Superior temporal gyrus (tissue), 1 donor: ENCODE measurements around the gene SETDB1.
A peak's percentile ranks its signal among the peaks of the same experiment; 100 is the strongest.

Source experiments
- DNase-seq: peaks from one replicate; pipeline ENCODE4 v3.0.0-alpha.2; 2016; ENCODE audit errors: extremely low spot score

Gene SETDB1

DNA sequence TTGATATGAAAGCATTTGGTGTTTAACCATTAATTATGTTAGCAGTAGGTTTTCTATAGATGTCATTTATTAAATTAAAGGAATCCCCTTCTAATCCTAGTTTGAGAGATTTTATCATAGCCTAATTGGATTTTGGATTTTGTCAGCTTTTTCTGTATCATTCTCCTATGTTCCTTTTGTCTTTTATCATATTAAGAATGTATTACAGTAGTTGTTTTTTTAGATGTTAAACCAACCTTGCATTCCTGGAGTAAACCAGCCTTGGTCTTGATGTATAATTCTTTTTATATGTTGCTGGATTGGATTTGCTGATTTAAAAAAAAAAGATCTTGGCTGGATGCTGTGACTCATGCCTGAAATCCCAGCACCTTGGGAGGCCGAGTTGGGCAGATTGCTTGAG lies 5.6 kb downstream of the SETDB1 start:
- DNase-seq, result no peak

DNA sequence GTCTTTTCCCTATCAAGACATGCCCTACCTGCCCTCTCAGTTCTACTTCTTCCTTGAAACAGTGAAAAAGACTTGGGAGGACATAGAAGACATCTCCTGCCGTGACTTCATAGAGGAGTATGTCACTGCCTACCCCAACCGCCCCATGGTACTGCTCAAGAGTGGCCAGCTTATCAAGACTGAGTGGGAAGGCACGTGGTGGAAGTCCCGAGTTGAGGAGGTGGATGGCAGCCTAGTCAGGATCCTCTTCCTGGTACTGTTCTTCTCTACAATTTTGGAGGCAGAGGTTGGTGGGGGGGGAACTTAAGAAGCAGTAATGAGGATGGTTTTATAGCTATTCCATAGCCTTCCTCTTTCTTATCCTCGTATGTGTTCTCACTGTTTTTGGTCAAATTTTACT lies 18.7 kb downstream of the SETDB1 start:
- DNase-seq, result no peak

DNA sequence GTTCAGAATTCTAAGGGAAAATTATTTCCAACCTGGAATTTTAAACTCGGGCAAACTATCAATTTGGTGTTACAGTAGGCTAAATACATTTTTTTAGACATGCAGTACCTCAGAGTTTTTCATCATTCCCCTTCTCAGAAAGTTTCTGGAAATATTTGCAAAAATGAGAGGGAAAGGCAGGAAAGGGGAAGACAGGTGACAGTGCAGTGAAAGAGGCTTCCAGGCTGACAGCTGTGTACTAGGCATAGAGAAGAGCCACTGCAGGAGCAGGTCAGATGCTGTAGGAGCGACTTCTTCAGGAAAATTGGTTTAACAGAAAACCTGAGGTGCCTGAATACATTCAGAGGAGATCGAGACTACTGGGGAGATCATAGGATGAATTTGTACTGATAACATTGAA lies 28.5 kb downstream of the SETDB1 start:
- DNase-seq, result no peak

DNA sequence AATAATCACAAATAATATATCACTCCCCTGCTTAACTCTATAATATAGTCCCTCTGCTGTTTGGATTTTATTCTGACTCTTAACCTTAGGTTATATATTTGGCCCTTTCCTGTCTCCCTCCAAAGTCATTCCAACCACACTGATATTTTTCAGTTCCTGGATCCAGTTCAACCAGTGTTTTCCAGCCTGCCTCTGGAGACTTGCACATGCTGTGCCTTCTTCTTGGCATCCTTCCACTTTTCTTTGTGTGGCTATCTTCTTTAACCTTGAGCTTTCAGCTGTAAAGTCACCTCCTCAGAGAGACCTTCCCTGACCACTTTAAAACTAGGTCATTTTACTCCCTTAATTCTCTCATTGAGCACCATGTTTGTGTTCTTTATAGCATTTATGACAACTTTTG lies 29.1 kb downstream of the SETDB1 start:
- DNase-seq, result no peak

DNA sequence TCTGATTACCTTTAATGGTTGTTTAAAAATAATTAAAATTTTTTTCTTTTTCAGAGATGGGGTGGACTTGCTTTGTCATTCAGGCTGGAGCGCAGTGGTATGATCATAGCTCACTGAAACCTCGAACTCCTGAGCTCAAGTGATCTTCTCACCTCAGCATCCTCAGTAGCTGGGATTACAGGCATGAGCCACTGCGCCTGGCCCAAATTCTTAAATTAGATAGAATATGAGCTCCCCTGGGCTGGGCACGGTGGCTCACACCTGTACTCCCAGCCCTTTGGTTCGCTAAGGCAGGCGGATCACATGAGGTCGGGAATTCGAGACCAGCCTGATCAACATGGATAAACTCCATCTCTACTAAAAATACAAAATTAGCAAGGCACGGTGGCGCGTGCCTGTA lies 31.5 kb downstream of the SETDB1 start:
- no peak for DNase-seq

DNA sequence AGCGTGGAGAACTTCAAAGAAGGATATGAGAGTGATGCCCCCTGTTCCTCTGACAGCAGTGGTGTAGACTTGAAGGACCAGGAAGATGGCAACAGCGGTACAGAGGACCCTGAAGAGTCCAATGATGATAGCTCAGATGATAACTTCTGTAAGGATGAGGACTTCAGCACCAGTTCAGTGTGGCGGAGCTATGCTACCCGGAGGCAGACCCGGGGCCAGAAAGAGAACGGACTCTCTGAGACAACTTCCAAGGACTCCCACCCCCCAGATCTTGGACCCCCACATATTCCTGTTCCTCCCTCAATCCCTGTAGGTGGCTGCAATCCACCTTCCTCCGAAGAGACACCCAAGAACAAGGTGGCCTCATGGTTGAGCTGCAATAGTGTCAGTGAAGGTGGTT lies 34.5 kb downstream of the SETDB1 start:
- no peak for DNase-seq

DNA sequence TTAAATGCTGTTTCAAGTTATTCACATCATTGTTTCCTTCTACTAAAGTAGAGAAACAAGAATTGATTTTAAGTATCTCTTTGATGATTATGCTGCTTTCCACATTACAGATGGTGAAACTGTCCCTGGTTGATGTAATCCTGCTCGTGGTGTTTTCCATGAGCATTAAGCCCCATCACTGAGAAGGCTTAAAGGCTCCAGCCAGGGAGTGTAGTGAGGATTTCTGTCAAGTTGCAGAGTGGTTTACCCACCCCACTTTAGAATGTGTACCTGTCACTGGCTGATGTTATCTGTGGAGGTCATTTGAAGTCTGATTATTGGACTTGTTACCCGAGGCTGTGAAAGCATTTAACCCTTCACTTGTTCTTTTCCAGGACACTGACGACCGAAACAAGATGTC lies 35.6 kb downstream of the SETDB1 start:
- no peak for DNase-seq

DNA sequence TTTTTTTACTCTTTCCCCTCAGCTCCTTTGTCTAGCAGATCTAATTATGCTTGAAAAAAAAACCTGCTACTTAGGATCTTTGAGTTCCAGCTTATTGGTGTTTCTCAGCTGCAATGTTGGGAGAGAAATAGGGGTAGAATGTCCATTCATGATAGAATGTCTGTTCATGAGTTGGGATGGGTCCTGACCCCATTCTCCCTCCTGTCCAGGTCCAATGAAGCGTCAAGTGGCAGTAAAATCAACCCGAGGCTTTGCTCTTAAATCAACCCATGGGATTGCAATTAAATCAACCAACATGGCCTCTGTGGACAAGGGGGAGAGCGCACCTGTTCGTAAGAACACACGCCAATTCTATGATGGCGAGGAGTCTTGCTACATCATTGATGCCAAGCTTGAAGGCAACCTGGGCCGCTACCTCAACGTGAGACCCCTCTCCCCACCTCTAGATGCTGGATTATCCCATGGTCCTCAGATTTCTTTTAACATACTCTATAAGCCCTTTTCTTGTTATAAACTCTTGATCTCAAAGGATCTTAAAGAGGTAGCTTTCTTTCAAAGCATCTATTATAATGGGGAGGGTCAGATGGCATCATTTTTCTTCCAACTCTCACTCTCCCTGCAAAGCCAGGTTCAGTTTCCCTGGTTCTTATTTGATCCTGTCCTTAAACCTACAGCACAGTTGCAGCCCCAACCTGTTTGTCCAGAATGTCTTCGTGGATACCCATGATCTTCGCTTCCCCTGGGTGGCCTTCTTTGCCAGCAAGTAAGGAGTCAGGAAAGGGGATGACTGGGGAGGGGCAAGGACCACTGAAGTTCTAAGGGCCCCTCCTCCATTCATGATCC lies 37.4 kb downstream of the SETDB1 start:
- no peak for DNase-seq

DNA sequence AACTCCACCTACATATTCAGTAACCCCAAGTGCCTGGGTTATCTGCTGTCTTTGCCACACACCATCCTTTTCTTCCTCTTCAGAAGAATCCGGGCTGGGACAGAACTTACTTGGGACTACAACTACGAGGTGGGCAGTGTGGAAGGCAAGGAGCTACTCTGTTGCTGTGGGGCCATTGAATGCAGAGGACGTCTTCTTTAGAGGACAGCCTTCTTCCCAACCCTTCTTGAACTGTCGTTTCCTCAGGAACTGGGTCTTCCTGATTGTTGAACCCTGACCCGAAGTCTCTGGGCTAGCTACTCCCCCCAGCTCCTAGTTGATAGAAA lies 38.0 kb downstream of the SETDB1 start:
- DNase-seq, result no peak

DNA sequence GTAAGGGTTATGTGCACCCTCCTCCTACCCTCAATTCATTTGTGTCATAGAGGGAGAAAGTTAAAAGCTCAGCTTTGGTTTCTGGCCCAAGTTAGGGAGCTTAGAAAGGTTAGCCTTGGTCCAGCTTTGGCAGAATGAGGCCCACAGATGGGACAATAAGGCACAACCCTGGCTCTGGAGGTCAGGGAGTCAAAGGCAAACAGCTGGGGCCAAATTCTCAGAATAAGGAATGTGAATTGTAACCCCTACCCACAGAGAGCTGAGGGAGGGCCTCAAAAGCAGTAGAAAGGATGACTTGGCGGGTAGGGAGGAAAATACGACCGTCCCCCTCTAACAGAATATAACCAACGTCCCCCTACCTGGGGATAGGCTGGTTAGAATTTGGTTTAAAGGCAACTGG lies 39.4 kb downstream of the SETDB1 start:
- no peak for DNase-seq

DNA sequence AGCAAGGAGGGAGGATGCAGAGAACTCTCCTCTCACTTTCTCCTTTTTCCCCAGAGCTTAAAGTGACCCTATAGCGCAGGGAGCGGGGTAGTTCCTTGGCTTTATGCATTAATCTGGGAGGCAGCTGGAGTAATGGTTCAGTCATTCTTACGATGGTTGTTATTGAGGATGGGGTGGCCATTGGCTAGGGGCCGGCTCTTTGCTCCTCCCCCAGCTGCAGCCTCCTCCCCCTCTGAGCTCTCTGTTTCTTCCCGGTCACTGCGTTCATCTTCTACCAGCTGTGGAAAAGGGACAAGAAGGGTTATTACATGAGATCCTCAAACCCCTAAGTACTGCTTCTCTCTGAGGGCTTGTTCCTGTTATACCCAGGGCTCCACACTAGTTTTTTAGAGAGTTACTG lies 39.8 kb downstream of the SETDB1 start:
- DNase-seq, result peak; percentile 56

DNA sequence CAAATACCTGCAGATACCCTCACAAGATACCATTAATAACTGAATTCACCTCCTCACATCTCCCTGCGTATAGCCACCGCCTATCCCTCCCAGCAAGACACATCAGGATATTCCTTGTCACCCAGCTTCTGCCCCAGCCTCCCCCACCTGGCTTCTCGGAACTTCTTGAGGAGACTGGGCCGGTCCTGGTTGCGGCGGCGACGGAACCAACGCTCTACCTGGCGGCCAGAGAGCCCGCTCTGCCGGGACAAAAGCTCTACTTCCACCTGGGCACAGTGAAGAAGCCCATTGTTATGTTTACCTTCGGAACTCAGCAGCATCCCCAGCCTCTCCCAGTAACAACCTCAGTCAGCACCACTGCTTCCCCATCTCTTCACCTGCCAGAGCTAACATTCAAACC lies 41.8 kb downstream of the SETDB1 start:
- no peak for DNase-seq

DNA sequence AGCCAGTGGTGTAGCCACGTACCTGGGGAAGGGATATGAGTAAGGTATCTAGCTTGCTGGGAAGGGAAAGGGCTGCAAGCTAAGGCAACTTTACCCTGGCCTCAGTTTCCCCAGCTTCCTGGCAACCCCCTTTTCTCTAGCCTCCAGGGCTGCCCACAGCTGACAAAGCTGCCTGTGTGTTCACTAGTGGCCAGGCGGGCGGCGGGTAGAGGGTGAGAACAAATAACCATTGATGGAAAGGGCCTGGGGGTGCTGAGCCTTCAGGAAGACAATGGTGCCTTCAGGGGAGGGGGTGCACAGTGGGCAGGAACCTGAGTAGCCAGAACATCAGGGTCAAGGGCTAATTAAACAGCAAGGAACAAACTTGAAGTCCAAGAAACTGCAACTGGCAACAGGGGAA lies 42.3 kb downstream of the SETDB1 start:
- DNase-seq, result peak; percentile 82

DNA sequence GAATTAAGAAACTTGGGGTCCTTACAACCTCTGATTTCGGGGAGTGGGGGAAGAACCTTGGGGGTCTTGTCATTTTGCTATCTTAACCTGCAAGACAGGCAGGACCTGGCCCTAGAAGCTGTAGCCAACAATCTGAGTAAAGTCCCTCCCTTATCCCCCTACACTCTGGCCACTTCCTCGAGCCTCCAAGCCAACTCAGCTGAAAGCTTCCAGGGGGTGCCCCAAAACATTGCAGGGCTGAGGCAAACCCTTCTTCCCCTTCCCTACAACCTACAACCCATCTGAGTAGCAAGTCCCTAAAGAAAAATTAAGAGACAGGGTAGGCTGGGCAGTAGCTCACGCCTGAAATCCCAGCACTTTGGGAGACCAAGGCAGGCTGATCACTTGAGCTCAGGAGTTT lies 43.5 kb downstream of the SETDB1 start:
- no peak for DNase-seq

DNA sequence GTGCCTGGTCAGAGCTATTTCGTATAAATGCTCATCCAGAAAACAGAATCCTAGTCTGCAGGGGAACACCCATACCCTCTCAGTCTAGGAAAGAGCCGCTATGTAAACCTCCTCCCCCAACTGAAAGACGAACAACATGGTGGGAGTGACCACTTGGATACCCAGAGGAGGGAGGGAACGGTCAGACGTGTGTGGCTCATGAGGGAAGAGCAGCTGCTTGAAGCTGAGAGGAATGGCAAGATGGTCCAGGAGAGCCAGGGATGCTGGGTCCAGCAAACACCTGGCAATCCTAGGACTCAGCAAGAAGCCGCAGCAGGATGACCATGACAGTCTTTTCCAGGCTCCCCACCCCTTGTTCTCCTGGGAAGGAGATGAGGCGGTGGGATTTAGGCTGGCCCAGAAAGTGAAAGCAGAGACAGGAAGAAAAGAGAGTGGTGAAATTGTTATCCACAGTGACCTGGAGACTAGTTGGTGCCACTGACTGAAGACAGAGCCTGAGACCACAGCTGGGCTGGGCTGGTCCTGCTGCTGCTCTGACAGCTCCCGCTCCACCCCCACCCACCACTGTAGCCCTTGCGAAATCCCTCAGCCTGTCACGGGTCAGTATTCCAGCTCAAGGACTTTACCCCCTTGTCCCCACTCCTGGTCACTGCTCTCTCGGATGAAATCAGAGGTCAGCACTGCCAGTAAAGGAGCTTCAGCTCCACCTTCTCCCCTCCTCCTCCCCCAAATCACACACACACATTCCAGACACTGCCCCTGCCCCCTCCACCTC lies 44.8 kb downstream of the SETDB1 start:
- DNase-seq, result no peak

DNA sequence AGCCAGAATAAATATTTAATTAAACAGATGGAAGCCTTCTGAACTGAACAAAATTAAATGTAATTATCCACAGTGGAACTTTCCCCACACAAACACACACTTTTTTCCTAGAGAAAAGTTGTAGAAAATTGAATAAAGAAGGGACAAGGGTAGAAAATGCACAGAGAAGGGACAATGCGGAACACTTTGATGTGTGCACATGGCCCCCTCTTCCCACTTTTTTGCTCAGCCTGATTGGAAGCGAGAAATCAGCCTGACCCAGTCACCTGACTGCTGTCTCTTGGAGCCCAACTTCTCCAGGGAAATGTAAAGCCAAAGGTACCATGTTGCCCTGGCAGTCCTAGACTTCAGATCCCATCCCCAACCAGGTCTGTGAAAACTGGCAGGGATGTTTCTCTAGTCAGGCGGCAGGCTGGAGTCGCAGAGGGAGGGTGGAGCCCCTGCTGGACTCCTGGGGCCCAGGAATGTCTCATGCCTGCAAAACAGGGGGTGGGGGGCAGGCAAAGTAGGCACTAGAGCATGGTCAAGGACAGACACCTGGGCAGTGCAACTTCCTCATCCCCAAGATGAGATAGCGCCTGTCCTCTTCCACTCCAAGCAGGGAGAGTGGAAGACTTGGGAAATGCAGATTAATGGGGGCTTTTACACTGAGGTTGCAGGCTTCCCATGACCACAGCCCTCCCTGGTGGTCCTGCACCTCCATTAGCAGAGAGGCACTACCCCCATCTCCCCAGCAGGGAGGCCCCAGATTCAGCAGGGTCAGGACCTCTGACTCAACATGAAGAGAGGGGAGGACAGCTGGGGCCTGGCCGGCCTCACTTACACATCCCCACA lies 45.6 kb downstream of the SETDB1 start:
- no peak for DNase-seq

DNA sequence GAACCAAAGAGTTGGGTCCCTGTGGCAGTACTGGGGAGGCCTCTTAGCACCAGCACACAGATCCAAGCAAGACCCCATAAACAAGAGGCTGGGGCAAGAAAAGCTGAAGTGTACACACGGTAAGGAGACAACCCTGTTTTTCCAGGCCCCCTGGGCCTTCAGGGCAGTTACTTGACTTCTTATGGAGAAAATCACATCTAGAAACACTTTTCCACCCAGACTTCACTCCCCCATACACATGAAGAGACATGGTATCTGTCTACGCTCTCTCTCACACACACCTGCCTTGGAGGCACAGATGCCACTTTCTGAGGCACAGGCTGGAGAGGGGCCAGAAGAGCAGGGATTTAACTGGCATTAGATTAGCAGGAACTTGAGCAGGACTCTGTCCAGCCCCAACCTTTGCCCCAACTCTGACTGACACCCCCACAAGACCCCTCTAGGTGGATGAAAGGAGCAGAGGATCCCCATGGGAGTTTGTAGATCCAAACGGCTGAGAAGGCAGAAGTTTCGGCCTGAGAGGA lies 46.3 kb downstream of the SETDB1 start:
- DNase-seq, result no peak

DNA sequence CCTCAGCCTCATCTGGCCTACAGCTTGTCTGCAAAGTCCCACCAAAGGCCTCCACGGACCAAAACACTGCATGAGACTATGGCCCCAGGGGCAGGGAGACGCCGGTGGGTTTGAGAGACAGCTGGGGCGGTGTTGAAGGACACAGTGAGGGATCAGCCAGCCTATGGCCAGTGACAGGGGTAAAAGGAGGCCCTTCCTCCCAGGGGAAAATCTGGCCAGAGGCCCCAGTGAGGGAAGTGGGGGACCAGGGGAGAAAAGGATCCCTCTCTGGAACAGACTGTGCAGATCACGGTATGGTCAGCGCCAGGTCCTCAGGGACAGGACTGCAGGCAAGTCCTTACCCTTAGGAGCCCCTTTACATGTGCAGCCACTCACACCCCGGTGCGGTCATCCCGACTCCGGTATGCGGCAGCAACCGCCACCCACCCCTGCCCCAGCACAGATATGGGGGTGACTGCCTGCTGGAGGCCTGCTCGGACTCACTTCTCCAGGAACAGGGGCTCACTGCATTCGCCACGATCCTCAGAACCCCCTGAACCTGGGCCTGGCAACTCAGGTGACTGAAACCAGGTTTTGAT lies 47.2 kb downstream of the SETDB1 start:
- no peak for DNase-seq

DNA sequence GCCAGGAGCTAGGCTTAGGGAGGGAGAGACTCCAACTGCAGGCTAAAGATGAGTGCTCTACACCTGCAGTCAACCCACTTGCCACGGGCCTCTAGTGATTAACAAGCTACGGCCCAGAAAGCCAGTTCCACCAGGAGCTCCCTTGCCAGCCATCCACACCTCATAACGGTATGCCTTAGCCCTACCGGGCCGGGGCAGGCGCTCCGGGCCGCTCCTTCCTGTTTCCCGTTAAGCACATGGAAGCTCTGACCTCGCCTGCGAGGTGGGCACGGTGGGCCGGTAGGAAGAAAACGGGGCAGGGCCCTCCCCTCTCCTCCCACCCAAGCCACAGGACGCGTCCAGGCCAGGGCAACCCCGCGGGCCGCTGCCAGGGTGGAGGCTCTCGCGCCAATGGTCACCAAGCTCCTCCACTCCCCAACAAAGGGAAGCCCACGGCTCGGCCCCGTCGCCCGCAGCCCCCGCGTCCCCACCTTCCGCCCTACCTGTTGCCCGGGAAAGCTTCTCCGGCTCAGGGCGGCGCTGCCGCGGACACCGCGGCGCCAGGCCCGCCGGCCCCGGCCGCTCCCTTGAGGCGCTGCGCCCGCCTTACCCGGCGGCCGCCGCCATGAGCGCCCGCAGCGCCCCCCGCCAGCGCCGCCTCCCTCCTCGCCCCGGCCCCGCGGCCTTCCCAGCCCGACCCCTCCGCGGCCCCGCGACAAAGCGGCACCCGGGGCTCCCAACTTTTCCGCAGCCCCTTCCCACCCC lies 47.8 kb downstream of the SETDB1 start:
- no peak for DNase-seq

DNA sequence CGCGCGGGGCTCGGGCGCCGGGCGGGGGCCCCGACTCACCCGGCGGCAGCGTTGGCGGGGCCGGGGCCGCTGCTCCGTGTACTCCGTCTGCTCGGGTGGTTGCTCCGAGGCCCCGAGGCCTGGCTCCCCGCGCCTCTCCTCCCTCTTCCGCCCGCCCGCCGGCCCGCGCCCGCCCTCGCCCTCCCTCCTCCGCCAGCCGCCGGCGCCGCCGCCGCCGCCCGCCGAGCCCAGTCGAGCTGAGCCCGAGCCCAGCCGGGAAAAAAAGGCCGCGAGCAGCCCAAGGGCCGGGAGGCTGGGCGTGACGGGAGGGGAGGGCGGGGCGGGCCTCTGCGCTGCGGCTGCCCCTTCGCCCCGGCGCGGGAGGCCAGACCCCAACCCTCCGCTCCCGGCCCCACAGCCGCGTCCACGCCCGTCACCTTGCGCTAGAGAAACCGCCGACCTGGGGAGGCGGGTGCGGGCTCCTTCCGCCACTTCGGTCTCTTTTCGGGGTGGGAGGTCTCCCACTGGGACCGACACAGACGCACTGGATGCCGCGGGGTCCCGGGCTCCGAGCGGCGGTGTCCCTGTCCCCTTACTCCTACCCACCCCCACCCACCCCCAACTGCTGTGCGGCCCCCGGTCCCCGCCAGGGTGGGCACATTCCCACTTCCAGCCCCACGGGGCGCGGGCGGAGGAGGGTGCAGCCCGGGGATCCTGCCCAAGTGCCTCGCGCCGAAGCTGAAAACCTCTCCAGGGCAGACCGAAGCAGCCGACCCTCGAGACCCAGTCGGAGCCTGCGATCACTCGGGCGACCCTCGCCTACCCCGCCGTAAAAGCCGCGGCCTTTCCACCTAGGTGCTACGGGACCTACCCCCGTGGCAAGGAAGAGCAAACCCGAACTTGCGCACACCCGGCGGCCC lies 48.7 kb downstream of the SETDB1 start, which contains the start of gene CERS2:
TSS of gene CERS2 (minus strand) at position 256 of the 899 bp plus-strand sequence. CDS start 5,745 bp downstream, outside the sequence.
- DNase-seq, result peak; percentile 60
